Keratinocyte (primary cell): Measurements from ENCODE around the gene SNCA.

Experiments used
- EZH2 ChIP-seq: IDR thresholded peaks from one replicate; pipeline ENCODE4 v1.6.1; 2012; ENCODE audit warnings: inconsistent platforms, mild to moderate bottlenecking, low read length, moderate library complexity
- TF ChIP-seq, protein P1 (sequence below), 3 experiments: IDR thresholded peaks in 1 of 3; conservative IDR thresholded peaks in 1 of 3; optimal IDR thresholded peaks in 1 of 3; 2 replicates in 2 of 3; 3 replicates in 1 of 3; pipeline versions ENCODE3 to v1.5.1; 2011; ENCODE audit warnings: low read length in 3 of 3, mild to moderate bottlenecking in 3 of 3, moderate library complexity in 2 of 3, control low read depth in 1 of 3, inconsistent platforms in 1 of 3; ENCODE audit not compliant: insufficient read depth in 2 of 3; ENCODE audit errors: extremely low read depth in 1 of 3

DNA sequence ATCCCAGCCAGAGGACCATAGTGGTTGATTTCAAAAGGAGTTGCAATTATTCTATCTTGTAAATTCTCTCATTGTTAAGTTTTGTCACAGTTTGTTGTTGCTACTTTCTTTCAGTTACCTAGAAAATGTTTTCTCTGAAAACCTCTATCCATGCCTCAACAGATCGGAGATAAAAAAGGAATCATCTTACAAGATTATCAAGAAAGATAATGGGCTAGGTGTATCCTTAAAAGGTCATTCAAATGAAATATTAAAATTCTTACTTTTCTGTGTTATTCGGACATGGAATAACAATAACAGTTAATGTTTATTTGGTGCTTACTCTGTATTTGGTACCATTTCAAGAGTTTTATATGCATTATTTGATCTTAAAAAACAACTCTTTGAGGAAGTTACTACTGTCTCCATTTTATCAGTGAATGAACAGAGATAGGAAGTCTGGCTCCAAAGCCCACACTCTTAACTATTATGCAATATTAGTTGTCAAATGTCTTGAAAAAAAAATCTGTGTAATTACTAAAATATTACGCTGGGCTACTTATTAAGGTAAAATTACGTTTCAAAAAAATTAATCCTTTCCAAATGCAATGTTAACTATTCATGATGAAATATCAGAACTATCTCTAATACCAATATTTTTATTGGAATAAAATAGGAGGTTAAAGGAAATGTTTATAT lies 97.5 kb downstream of the SNCA start:
- TF ChIP-seq, protein P1, sequence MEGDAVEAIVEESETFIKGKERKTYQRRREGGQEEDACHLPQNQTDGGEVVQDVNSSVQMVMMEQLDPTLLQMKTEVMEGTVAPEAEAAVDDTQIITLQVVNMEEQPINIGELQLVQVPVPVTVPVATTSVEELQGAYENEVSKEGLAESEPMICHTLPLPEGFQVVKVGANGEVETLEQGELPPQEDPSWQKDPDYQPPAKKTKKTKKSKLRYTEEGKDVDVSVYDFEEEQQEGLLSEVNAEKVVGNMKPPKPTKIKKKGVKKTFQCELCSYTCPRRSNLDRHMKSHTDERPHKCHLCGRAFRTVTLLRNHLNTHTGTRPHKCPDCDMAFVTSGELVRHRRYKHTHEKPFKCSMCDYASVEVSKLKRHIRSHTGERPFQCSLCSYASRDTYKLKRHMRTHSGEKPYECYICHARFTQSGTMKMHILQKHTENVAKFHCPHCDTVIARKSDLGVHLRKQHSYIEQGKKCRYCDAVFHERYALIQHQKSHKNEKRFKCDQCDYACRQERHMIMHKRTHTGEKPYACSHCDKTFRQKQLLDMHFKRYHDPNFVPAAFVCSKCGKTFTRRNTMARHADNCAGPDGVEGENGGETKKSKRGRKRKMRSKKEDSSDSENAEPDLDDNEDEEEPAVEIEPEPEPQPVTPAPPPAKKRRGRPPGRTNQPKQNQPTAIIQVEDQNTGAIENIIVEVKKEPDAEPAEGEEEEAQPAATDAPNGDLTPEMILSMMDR (optimal IDR thresholded peaks at IDR 0.05 in 1 of 3, IDR thresholded peaks at IDR 0.05 in 1 of 3, conservative IDR thresholded peaks at IDR 0.05 in 1 of 3; ENCODE audit: extremely low read depth in 1 of 3, insufficient read depth in 2 of 3, low read length in 3 of 3): no peak
- TF ChIP-seq EZH2: no peak
